Fibroblast of skin of back (primary cell): ENCODE data around the gene KLHDC10.
"Not testable (repeated sequence)": the region's sequence is repeated elsewhere in the genome, so short reads cannot be mapped to it uniquely, and the experiment has no call there.

Source experiments
- DNase-seq: peaks from one replicate; pipeline ENCODE4 v3.0.0-alpha.2; 2013

Gene KLHDC10

DNA sequence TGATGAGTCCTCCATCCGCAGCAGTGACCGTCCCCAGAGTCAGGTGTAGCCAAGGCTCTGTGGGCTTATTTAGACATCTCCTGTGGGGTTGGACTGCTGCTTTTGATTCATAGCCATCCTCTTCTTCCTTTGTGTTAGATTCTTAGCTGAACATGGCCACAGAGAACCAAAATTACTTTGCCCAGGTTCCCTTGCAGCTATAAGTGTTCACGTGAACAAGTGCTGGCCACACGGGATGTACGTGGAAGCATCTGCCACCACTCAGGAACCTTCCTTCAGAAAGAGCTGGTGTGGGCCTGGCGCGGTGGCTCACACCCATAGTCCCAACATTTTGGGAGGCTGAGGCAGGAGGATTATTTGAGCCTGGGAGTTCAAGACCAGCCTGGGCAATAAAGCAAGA is 85.8 kb downstream of the KLHDC10 start:
- DNase-seq = no peak

DNA sequence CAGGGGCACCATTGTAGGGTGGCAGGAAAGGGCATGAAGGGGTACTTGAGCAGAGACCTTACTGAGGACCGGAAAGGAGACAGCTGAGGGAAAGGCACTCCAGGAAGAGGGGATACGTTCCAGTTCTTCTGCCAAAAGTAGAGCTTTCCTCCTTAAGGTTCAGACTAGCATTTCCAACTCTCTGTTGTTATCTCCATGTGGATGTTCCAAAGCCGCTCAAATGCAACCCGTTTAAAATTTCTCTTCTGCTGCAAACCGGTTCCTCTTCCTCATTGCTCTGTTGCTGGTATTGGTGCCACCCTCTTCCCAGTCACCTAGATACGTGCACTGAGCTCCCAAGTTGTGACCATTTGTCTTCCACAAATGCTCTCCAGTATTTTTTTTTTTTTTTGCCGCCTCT is 87.4 kb downstream of the KLHDC10 start:
- no peak for DNase-seq

DNA sequence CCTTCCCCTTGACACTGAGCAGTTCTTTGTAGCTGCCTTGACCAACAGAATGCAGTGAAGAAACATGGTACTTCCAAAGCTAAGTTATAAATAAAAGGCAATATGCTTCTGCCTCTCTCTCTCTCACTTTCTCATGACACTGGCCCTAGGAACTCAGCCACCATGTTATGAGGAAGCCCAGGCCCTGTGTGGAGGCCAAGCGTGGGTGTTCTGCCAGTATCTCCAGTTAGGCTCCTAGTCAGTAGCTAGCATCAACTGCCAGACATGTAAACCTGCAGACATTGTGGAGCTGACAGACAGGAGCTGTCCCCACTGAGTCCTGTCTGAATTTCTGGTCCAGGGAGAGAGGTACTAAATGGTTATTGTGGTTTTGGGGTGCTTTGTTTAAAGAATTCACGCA is 89.7 kb downstream of the KLHDC10 start:
- no peak for DNase-seq

DNA sequence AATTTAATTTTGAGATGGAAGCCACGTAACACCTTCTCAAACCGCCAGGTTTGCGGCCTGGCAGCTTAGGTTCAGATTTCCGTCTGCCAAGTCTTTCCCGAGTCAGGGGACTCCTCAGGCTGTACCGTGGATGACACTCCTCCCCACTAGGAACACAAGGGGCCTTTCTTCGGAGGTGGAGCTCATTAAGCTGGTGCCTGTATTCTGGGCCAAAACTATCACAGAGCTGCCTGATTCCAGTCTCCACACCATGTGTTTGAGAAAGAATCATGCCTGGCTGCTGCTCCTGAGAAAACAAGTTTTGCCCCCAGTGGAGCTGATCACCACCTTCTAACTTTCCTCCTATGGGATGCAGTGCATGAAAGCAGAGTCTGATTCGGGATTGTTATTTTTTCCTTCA is 90.1 kb downstream of the KLHDC10 start:
- DNase-seq = no peak

DNA sequence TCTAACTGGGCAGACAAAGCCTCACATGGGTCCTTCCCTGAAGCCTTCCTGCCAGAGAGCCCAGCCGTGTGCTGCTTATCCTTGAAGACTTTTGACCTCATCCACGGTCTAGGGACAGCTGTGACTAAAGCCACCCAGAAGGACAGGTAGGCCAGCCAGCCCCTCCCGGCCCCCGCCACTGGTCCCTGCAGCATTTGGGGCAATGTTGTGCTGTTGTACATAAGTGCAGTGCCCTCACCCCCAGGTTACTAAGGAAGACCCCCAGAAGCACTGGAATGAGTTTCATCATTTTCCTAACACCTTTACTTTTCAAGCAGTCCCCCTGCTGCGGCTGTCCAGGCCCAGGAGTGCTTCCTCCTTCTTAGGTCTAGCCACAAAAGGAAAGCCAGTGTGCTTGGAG is 91.9 kb downstream of the KLHDC10 start:
- no peak for DNase-seq

DNA sequence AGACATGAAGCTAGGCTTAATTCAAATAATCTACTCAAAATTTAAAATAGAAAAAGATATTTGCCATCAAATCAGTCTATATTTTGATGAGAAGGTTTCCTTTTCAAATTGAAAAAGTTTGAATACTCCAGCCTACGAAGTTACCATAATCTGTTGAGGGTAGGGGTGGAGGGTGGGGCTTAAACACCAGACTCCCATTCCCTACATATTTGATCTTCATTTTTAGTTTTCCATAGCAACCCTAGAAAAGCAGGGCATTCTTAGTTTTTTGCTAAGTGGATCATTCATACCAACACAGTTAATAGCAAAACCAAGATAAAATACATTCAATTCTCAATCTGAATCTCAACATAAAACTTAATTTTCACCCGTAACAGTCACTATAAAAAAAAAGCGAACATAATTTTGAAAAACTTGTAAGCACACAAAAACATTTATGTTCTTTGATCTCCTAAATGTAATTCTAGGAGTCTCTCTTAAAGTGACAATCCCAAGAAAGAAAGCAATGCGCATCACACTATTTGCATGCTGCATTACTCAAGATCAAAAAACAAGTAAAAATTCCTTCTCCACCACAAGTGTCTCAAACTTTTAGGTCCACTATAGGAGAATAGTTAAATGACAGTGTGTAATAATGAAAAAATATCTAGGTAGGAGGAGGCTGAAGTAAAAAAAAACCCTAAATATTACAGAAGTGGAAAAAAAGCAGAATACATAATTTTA is 104.1 kb downstream of the KLHDC10 start:
- DNase-seq = no peak

DNA sequence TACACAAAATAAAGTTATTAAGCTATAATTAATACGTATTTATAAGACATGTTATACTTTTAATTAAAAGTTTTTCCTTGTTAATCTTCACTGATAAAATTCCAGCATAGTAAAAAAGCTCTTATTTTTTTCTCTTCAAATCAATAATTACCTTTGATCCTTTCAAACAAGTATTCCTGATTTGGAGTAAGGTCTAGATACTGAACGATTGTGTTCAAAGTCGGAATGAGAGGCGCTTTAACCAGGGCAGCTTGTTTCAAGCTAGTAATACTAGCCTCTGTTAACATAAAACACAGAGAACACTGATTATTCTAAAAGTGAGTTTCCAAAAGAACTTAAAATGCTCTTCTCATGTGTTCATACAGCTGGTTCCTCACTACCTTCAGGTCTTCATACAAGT is 107.9 kb downstream of the KLHDC10 start:
- no peak for DNase-seq

DNA sequence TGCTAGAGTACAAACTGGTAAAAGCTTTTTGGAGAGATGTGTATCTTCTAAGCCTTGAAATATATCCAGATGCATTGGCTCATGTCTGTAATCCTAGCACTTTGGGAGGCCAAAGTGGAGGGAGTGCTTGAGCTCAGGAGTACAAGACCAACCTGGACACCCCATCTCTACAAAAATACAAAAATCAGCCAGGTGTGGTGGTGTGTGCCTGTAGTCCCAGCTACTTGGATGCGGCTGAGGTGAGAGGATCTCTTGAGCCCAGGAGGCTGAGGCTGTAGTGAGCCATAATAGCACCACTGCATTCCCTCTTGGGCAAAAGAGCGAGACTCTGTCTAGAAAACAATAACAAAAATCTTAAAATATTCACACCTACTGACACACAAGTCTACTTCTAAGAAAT is 109.3 kb downstream of the KLHDC10 start:
- DNase-seq = no peak

DNA sequence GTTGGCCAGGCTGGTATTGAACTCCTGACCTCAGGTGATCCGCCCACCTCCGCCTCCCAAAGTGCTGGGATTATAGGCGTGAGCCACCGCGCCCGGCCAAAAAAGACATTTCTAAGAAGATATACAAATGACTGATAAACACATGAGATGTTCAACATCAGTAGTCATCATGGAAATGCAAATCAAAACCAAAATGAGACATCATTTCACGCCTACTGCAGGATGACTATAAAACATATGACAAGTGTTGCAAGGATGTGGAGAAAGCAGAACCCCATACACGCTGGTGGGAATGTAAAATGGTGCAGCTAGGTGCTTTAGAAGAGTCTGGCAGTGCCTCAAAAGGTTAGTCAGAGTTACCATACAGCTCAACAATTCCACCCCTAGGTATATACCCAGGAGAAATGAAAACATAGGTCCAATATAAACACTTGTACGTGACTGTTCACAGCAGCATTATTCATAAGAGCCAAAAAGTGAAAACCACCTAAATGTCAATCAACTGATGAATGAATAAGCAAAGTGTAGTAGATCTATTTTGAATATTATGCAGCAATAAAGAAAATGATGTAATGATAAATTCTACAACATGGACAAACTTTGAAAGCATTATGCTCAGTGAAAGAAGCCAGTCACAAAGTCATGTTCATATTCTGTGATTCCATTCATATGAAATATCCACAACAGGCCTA is 110.4 kb downstream of the KLHDC10 start:
- DNase-seq = no peak

DNA sequence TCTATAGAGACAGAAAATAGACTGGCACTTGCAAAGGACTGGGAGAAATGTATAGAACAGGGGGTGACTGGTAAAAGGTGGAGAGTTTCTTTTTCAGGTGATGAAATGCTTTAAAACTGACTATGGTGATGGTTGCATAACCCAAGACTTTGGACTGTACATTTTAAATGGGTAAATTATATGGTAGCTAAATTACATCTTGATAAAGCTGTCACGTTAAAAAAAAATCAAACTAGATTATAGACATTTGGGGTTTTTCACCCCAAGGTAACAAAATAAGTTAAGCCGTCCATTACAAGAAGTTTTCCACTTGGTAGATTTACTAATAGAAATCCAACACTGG is 110.9 kb downstream of the KLHDC10 start:
- DNase-seq = no peak

DNA sequence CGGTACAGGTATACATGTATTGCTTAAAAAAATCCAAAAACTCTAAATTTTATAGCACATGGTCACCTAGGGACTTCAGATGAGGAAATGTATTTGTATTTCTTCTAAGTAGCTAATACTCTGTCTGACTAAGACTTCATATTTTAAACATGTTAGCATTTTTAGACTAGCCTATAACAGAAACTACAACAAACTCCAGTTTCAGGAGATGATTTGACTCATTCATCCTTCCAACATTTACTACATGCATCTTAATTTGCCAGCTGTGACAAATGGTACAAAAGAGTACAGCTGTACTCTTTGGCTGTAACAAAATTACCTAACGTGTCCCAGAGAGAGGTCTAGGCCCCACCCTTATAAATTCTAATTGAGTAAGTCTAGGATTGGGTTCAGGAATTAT is 112.7 kb downstream of the KLHDC10 start:
- no peak for DNase-seq

DNA sequence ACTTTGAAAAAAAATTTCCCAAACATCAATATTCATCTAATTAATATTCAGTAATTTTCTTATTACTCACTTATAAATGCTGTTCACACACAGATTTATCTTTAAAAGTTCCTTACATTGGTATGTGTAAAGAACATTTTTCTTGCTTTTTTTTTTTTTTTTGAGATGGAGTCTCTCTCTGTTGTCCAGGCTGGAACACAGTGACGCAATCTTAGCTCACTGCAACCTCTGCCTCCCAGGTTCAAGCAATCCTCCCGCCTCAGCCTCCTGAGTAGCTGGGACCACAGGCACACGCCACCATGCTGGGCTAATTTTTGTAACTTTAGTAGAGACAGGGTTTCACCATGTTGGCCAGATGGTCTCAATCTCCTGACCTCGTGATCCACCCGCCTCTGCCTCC is 114.0 kb downstream of the KLHDC10 start:
- DNase-seq = not testable (repeated sequence)
